ENCODE data around the gene PLCB4.

The PLCB4 gene

GRCh38 chr20:9081423-9081966, 12.6 kb downstream of the PLCB4 start:
- in situ Hi-C loops (cut with HindIII; ENCODE audit: low pct_ligation_motif_present, low sequenced_read_pairs) = no loop called here
- no peak for TF ChIP-seq CTCF (IDR thresholded peaks at IDR 0.05; ENCODE audit: low read depth, low read length, missing control alignments)
- no peak for DNase-seq
- Histone ChIP-seq H3K36me3 (replicated peaks) (no peaks in the 10 kb centered on the region), H3K27me3 (replicated peaks) (no peaks in the 10 kb centered on the region), H3K27ac (no peak overlapping the region), H3K4me3 (ENCODE audit: low read depth, low read length) (no peak overlapping the region)

- DNase-seq = no peak
- TF ChIP-seq CTCF (IDR thresholded peaks at IDR 0.05; ENCODE audit: low read depth, low read length, missing control alignments) = no peak
- no peaks in the 10 kb centered on the region for H3K36me3 ChIP-seq (replicated peaks)
- no peaks in the 10 kb centered on the region for H3K27me3 ChIP-seq (replicated peaks)
- H3K4me3 ChIP-seq (ENCODE audit: low read depth, low read length) = no peak overlapping the region
- H3K27ac ChIP-seq = no peak overlapping the region
- in situ Hi-C loops (cut with HindIII; ENCODE audit: low pct_ligation_motif_present, low sequenced_read_pairs) = no loop called here
Observed at GRCh38 chr20:9082741-9083140, 13.9 kb downstream of the PLCB4 start.

GRCh38 chr20:9087531-9088217, 18.8 kb downstream of the PLCB4 start:
- no peak overlapping the region for H3K4me3 ChIP-seq (ENCODE audit: low read depth, low read length)
- in situ Hi-C loops (cut with HindIII; ENCODE audit: low pct_ligation_motif_present, low sequenced_read_pairs) = no loop called here
- H3K27me3 ChIP-seq (replicated peaks) = no peaks in the 10 kb centered on the region
- H3K36me3 ChIP-seq (replicated peaks) = no peaks in the 10 kb centered on the region
- H3K27ac ChIP-seq = no peak overlapping the region
- TF ChIP-seq CTCF (IDR thresholded peaks at IDR 0.05; ENCODE audit: low read depth, low read length, missing control alignments) = no peak
- DNase-seq = no peak

- H3K4me3 ChIP-seq (ENCODE audit: low read depth, low read length) = no peak overlapping the region
- no peaks in the 10 kb centered on the region for H3K27me3 ChIP-seq (replicated peaks)
- TF ChIP-seq CTCF (IDR thresholded peaks at IDR 0.05; ENCODE audit: low read depth, low read length, missing control alignments) = no peak
- DNase-seq = no peak
- no peak overlapping the region for H3K27ac ChIP-seq
- in situ Hi-C loops (cut with HindIII; ENCODE audit: low pct_ligation_motif_present, low sequenced_read_pairs) = no loop called here
- no peaks in the 10 kb centered on the region for H3K36me3 ChIP-seq (replicated peaks)
Observed at GRCh38 chr20:9088556-9088955, 19.7 kb downstream of the PLCB4 start.

GRCh38 chr20:9092113-9092512, 23.2 kb downstream of the PLCB4 start:
- in situ Hi-C loops (cut with HindIII; ENCODE audit: low pct_ligation_motif_present, low sequenced_read_pairs) = no loop called here
- TF ChIP-seq CTCF (IDR thresholded peaks at IDR 0.05; ENCODE audit: low read depth, low read length, missing control alignments) = no peak
- no peaks in the 10 kb centered on the region for H3K27me3 ChIP-seq (replicated peaks)
- H3K36me3 ChIP-seq (replicated peaks) = no peaks in the 10 kb centered on the region
- no peak for DNase-seq
- no peak overlapping the region for H3K27ac ChIP-seq
- H3K4me3 ChIP-seq (ENCODE audit: low read depth, low read length) = no peak overlapping the region

- no peak overlapping the region for H3K4me3 ChIP-seq (ENCODE audit: low read depth, low read length)
- no peak for DNase-seq
- H3K36me3 ChIP-seq (replicated peaks) = no peaks in the 10 kb centered on the region
- TF ChIP-seq CTCF (IDR thresholded peaks at IDR 0.05; ENCODE audit: low read depth, low read length, missing control alignments) = no peak
- in situ Hi-C loops (cut with HindIII; ENCODE audit: low pct_ligation_motif_present, low sequenced_read_pairs) = no loop called here
- H3K27ac ChIP-seq = no peak overlapping the region
- no peaks in the 10 kb centered on the region for H3K27me3 ChIP-seq (replicated peaks)
Observed at GRCh38 chr20:9092655-9093054, 23.8 kb downstream of the PLCB4 start.
